SK-N-SH (cell line): ENCODE data around the gene NME2. TPM values are rescaled to one million over a fixed set of nuclear protein-coding genes. Genes with fewer than 3 reads are reported as not detected.

Experiments used
- CTCF ChIA-PET: fragments of 300-600, 350-600 bp; formaldehyde crosslinking; extraction: SDS; loops from one replicate; lab custom pipeline; 2021; lab: Yijun Ruan, JAX
- POLR2A ChIA-PET: fragments of 350-600 bp; sonication (Branson Sonifier 250); formaldehyde crosslinking; extraction: SDS; loops from one replicate; lab custom pipeline; 2020; ENCODE audit warnings: antibody characterized with exemption, inconsistent platforms; lab: Yijun Ruan, JAX
- DNase-seq: peaks from one replicate; pipeline ENCODE4 v3.0.0; 2012
- H2AFZ ChIP-seq: fragments of 200-600 bp; sonication (generic); 2 replicates; pipeline ENCODE4 v1.8.1; 2016; ENCODE audit warnings: antibody characterized with exemption, mild to moderate bottlenecking, low read depth
- H3F3A ChIP-seq: fragments of 200-600 bp; sonication (generic); replicated peaks from 2 replicates; pipeline ENCODE3; 2016; ENCODE audit warnings: antibody characterized with exemption, mild to moderate bottlenecking; ENCODE audit not compliant: insufficient read depth
- H3K27ac ChIP-seq, 2 experiments: fragments of 200-500 bp in 1 of 2; fragments of 200-600 bp in 1 of 2; sonication (Bioruptor generic) in 1 of 2; sonication (generic), shearing (Covaris generic) in 1 of 2; 2 replicates each; pipeline versions ENCODE4 v1.5.1 to v1.6.1; 2014 to 2016; ENCODE audit warnings: low read depth in 2 of 2, inconsistent platforms in 1 of 2, low read length in 1 of 2, mild to moderate bottlenecking in 1 of 2, mixed read lengths in 1 of 2
- H3K27me3 ChIP-seq: fragments of 200-600 bp; sonication (generic), shearing (Covaris generic); 2 replicates; pipeline ENCODE4 v1.6.1; 2016; ENCODE audit warnings: mixed run types; ENCODE audit not compliant: insufficient read depth
- H3K36me3 ChIP-seq, 2 experiments: fragments of 200-500 bp in 1 of 2; fragments of 200-600 bp in 1 of 2; sonication (Bioruptor generic) in 1 of 2; sonication (generic) in 1 of 2; replicated peaks in 1 of 2; 2 replicates each; pipeline versions ENCODE3 to v1.5.1; 2014 to 2016; ENCODE audit warnings: low read length in 1 of 2, mild to moderate bottlenecking in 1 of 2; ENCODE audit not compliant: insufficient read depth in 2 of 2, control insufficient read depth in 1 of 2
- H3K4me1 ChIP-seq, 2 experiments: fragments of 200-500 bp in 1 of 2; fragments of 200-600 bp in 1 of 2; sonication (Bioruptor generic) in 1 of 2; sonication (generic), shearing (Covaris generic) in 1 of 2; 2 replicates each; pipeline versions ENCODE4 v1.5.1 to v1.6.1; 2014 to 2016; ENCODE audit warnings: low read depth in 1 of 2, low read length in 1 of 2, mixed run types in 1 of 2; ENCODE audit not compliant: insufficient read depth in 2 of 2, control insufficient read depth in 1 of 2
- H3K4me2 ChIP-seq: fragments of 200-600 bp; sonication (generic), shearing (Covaris generic); 2 replicates; pipeline ENCODE4 v1.6.1; 2017; ENCODE audit warnings: mixed run types
- H3K4me3 ChIP-seq, 2 experiments: fragments of 200-500 bp in 1 of 2; fragments of 200-600 bp in 1 of 2; sonication (Bioruptor generic) in 1 of 2; sonication (generic), shearing (Covaris generic) in 1 of 2; 2 replicates each; pipeline versions ENCODE4 v1.5.1 to v1.8.1; 2014 to 2016; ENCODE audit warnings: low read depth in 2 of 2, inconsistent platforms in 1 of 2, low read length in 1 of 2, mild to moderate bottlenecking in 1 of 2, mixed read lengths in 1 of 2, moderate library complexity in 1 of 2
- H3K79me2 ChIP-seq: fragments of 200-600 bp; sonication (generic); 2 replicates; pipeline ENCODE4 v1.8.1; 2017; ENCODE audit warnings: mild to moderate bottlenecking; ENCODE audit not compliant: insufficient read depth
- H3K9ac ChIP-seq: fragments of 200-600 bp; sonication (generic); 2 replicates; pipeline ENCODE4 v1.6.1; 2017; ENCODE audit warnings: mixed run types
- H3K9me2 ChIP-seq: fragments of 200-600 bp; sonication (generic); 2 replicates; pipeline ENCODE4 v1.6.1; 2017; ENCODE audit warnings: mixed run types
- H3K9me3 ChIP-seq: fragments of 200-600 bp; sonication (generic); 2 replicates; pipeline ENCODE4 v1.6.1; 2017; ENCODE audit warnings: mixed run types, mild to moderate bottlenecking, moderate library complexity
- H4K20me1 ChIP-seq: fragments of 200-600 bp; sonication (generic); 2 replicates; pipeline ENCODE4 v1.6.1; 2017; ENCODE audit warnings: mild to moderate bottlenecking, mixed run types; ENCODE audit not compliant: insufficient read depth
- ELF1 ChIP-seq: IDR thresholded peaks from 2 replicates; pipeline ENCODE4 v1.4.0; 2012
- EP300 ChIP-seq, 2 experiments: IDR thresholded peaks; 2 replicates each; pipeline versions ENCODE4 v1.4.0 to v1.6.1; 2012; ENCODE audit warnings: borderline replicate concordance in 1 of 2, low read depth in 1 of 2, low read length in 1 of 2
- EZH2phosphoT487 ChIP-seq: fragments of 200-600 bp; sonication (generic); IDR thresholded peaks from 2 replicates; pipeline ENCODE4 v1.6.1; 2017; ENCODE audit warnings: low read depth, mixed run types, mild to moderate bottlenecking, antibody characterized with exemption, moderate library complexity, borderline replicate concordance
- NRF1 ChIP-seq: IDR thresholded peaks from 2 replicates; pipeline ENCODE4 v1.6.1; 2012; ENCODE audit warnings: low read depth, mild to moderate bottlenecking, low read length
- POLR2AphosphoS5 ChIP-seq: IDR thresholded peaks from 2 replicates; pipeline ENCODE4 v1.6.1; 2012; ENCODE audit warnings: low read depth, low read length
- SIN3A ChIP-seq: IDR thresholded peaks from 2 replicates; pipeline ENCODE4 v1.6.1; 2012; ENCODE audit warnings: low read depth, mild to moderate bottlenecking, low read length, moderate library complexity, borderline replicate concordance
- TCF12 ChIP-seq: IDR thresholded peaks from 2 replicates; pipeline ENCODE4 v1.4.0; 2012
- TEAD4 ChIP-seq: IDR thresholded peaks from 2 replicates; pipeline ENCODE4 v1.4.0; 2012; ENCODE audit warnings: mild to moderate bottlenecking, borderline replicate concordance; ENCODE audit not compliant: insufficient read depth
- WGBS: methylation state at CpG from one replicate; pipeline ENCODE4 v1.1.6; 2017; ENCODE audit warnings: low lambda C conversion rate; 5-methylcytosine and 5-hydroxymethylcytosine counted together
- polyA plus RNA-seq, 3 experiments: library from polyadenylated mRNA; depleted of rRNA; stranded (reverse); fragments of >200 nt; gene quantifications; 2 replicates each; pipeline ENCODE4 v1.2.3, GENCODE V29; 2012
- TF ChIP-seq, protein P1 (sequence below): IDR thresholded peaks from 2 replicates; pipeline ENCODE4; 2012
- TF ChIP-seq, protein P2 (sequence below): IDR thresholded peaks from 2 replicates; pipeline ENCODE4 v1.6.1; 2012; ENCODE audit warnings: mild to moderate bottlenecking, low read depth, low read length, moderate library complexity

NME2 gene
- polyA plus RNA-seq, 1 of the 3 experiments (the other 2 are of a cell fraction) = 1,446 TPM

DNA sequence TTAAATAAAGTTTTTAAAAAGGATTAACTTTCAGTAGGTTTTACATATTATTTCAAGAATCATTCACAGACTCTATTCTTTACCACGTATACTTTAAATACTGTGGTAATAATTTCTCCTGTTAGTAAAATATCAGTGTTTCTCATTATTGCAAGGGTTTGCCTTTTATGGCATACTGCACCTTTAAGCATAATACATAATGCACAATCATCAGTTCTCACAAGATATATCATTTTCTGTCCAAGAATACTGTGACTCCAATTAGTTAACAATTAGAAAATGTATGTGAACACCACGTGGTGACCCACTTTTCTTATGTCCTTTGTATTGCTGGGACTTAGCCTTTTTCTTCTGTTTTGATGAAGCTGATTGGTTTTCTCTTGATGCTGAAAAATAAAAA lies 25.7 kb downstream of the NME2 start:
- TF ChIP-seq ELF1 (no peak), SIN3A (no peak), EZH2phosphoT487 (no peak), EP300 (IDR thresholded peaks at IDR 0.05; ENCODE audit: borderline replicate concordance in 1 of 2, low read depth in 1 of 2, low read length in 1 of 2) (no peak)
- TF ChIP-seq, protein P1, sequence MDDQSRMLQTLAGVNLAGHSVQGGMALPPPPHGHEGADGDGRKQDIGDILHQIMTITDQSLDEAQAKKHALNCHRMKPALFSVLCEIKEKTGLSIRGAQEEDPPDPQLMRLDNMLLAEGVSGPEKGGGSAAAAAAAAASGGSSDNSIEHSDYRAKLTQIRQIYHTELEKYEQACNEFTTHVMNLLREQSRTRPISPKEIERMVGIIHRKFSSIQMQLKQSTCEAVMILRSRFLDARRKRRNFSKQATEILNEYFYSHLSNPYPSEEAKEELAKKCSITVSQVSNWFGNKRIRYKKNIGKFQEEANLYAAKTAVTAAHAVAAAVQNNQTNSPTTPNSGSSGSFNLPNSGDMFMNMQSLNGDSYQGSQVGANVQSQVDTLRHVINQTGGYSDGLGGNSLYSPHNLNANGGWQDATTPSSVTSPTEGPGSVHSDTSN = no peak
- Histone ChIP-seq H4K20me1 (no peaks in the 10 kb centered on the region), H3F3A (peaks cover 14% of the 10 kb centered on the region), H3K4me2 (no peak overlapping the region), H3K4me1 (no peaks in the 10 kb centered on the region), H3K4me3 (no peak overlapping the region), H3K9me3 (no peaks in the 10 kb centered on the region), H3K9me2 (no peaks in the 10 kb centered on the region), H3K9ac (no peak overlapping the region), H3K79me2 (no peaks in the 10 kb centered on the region), H3K27me3 (no peaks in the 10 kb centered on the region), H3K27ac (no peak overlapping the region), H3K36me3 (peaks cover 47 to 58% of the 10 kb centered on the region in 2 experiments), H2AFZ (no peak overlapping the region)
- POLR2A ChIA-PET = no interaction called here
- DNase-seq = no peak
- CTCF ChIA-PET = interaction anchor here (1.4 kb wide), 1 partner anchor 23 kb away, joined by 4 read pairs; no protein-coding TSS in a partner anchor
- WGBS = 90% methylated on average over 2 of the region's 2 CpGs

DNA sequence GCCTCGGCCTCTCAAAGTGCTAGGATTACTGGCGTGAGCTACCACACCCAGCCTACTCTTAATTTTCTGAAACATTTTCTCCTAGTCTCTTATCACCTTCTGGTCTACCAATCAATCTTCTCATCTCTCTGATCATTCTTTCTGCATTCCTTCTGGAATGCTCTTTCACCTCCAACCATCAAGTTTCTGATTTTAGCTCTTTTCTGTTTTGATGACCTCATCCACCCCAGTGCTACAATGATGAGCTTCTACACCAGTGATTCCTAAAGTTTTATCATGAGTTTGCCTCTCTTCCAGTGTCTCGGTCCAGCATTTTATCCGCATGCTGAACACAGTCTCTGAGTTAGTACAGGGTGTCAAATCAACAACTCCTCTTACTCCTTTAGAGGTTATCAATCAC lies 31.5 kb downstream of the NME2 start:
- Histone ChIP-seq H3K4me2 (no peak overlapping the region), H3F3A (peaks cover under 1% of the 10 kb centered on the region), H3K4me1 (no peaks in the 10 kb centered on the region), H3K27ac (no peak overlapping the region), H2AFZ (no peak overlapping the region), H4K20me1 (no peaks in the 10 kb centered on the region), H3K36me3 (peaks cover 43 to 80% of the 10 kb centered on the region in 2 experiments), H3K9me2 (no peaks in the 10 kb centered on the region), H3K9ac (no peak overlapping the region), H3K27me3 (no peaks in the 10 kb centered on the region), H3K9me3 (no peaks in the 10 kb centered on the region), H3K79me2 (no peaks in the 10 kb centered on the region), H3K4me3 (no peak overlapping the region)
- no peak for DNase-seq
- ChIA-PET CTCF (interaction anchor here (1.4 to 1.8 kb wide), 2 partner anchors 10 to 12 kb away, joined by 3 to 7 read pairs; no protein-coding TSS in a partner anchor), POLR2A (no interaction called here)
- TF ChIP-seq TEAD4 = no peak
- TF ChIP-seq, protein P2, sequence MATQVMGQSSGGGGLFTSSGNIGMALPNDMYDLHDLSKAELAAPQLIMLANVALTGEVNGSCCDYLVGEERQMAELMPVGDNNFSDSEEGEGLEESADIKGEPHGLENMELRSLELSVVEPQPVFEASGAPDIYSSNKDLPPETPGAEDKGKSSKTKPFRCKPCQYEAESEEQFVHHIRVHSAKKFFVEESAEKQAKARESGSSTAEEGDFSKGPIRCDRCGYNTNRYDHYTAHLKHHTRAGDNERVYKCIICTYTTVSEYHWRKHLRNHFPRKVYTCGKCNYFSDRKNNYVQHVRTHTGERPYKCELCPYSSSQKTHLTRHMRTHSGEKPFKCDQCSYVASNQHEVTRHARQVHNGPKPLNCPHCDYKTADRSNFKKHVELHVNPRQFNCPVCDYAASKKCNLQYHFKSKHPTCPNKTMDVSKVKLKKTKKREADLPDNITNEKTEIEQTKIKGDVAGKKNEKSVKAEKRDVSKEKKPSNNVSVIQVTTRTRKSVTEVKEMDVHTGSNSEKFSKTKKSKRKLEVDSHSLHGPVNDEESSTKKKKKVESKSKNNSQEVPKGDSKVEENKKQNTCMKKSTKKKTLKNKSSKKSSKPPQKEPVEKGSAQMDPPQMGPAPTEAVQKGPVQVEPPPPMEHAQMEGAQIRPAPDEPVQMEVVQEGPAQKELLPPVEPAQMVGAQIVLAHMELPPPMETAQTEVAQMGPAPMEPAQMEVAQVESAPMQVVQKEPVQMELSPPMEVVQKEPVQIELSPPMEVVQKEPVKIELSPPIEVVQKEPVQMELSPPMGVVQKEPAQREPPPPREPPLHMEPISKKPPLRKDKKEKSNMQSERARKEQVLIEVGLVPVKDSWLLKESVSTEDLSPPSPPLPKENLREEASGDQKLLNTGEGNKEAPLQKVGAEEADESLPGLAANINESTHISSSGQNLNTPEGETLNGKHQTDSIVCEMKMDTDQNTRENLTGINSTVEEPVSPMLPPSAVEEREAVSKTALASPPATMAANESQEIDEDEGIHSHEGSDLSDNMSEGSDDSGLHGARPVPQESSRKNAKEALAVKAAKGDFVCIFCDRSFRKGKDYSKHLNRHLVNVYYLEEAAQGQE = peak; percentile 54; the same call in 1 of the 2 replicates
- no peak for TF ChIP-seq NRF1
- no peak for TF ChIP-seq TCF12
- TF ChIP-seq POLR2AphosphoS5 = no peak
- WGBS = 87% methylated on average over 4 of the region's 4 CpGs
